Panc1 (cell line): ENCODE measurements around the gene MAN2A2.

Source experiments
- POLR2AphosphoS5 ChIP-seq: IDR thresholded peaks from 2 replicates; pipeline ENCODE4 v1.6.1; 2012; ENCODE audit warnings: mild to moderate bottlenecking, low read depth, low read length, moderate library complexity
- SIN3A ChIP-seq: IDR thresholded peaks from 2 replicates; pipeline ENCODE4 v1.6.1; 2012; ENCODE audit warnings: low read depth, mild to moderate bottlenecking, low read length, moderate library complexity, borderline replicate concordance; ENCODE audit not compliant: insufficient read depth
- TF ChIP-seq, protein P1 (sequence below): fragments of 450-650 bp; IDR thresholded peaks from 2 replicates; pipeline ENCODE4 v1.5.1; 2017; ENCODE audit warnings: mild to moderate bottlenecking
- TF ChIP-seq, protein P2 (sequence below), 2 experiments: IDR thresholded peaks; 2 replicates each; pipeline ENCODE4 v1.6.1; 2011 to 2012; ENCODE audit warnings: low read depth in 2 of 2, control low read depth in 1 of 2, low read length in 1 of 2, mild to moderate bottlenecking in 1 of 2, moderate library complexity in 1 of 2; ENCODE audit not compliant: insufficient read depth in 1 of 2

DNA sequence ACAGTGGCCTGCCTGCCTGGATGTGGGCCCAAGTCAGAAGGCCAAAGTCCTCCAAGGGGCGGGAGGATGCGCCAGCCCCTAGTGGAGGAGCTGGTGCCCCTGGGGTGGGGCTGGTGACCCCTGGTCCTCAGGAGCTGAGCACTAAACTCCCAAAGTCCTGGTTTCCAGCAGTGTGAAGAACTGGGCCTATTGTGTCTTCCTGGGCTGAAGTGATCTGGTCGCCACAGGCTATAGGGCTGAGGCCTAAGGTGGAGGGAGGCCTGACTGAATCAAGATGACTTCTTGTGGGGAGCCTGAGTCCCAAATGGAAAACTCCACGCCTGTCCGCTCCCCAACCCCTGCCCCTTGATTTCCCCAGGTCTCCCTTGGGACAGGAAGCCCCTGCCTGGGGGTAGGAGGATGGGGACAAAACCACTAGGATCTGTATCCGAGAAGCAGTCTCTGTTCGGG is 19.6 kb upstream of the MAN2A2 start:
- TF ChIP-seq, protein P1, sequence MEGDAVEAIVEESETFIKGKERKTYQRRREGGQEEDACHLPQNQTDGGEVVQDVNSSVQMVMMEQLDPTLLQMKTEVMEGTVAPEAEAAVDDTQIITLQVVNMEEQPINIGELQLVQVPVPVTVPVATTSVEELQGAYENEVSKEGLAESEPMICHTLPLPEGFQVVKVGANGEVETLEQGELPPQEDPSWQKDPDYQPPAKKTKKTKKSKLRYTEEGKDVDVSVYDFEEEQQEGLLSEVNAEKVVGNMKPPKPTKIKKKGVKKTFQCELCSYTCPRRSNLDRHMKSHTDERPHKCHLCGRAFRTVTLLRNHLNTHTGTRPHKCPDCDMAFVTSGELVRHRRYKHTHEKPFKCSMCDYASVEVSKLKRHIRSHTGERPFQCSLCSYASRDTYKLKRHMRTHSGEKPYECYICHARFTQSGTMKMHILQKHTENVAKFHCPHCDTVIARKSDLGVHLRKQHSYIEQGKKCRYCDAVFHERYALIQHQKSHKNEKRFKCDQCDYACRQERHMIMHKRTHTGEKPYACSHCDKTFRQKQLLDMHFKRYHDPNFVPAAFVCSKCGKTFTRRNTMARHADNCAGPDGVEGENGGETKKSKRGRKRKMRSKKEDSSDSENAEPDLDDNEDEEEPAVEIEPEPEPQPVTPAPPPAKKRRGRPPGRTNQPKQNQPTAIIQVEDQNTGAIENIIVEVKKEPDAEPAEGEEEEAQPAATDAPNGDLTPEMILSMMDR = no peak
- TF ChIP-seq, protein P2, sequence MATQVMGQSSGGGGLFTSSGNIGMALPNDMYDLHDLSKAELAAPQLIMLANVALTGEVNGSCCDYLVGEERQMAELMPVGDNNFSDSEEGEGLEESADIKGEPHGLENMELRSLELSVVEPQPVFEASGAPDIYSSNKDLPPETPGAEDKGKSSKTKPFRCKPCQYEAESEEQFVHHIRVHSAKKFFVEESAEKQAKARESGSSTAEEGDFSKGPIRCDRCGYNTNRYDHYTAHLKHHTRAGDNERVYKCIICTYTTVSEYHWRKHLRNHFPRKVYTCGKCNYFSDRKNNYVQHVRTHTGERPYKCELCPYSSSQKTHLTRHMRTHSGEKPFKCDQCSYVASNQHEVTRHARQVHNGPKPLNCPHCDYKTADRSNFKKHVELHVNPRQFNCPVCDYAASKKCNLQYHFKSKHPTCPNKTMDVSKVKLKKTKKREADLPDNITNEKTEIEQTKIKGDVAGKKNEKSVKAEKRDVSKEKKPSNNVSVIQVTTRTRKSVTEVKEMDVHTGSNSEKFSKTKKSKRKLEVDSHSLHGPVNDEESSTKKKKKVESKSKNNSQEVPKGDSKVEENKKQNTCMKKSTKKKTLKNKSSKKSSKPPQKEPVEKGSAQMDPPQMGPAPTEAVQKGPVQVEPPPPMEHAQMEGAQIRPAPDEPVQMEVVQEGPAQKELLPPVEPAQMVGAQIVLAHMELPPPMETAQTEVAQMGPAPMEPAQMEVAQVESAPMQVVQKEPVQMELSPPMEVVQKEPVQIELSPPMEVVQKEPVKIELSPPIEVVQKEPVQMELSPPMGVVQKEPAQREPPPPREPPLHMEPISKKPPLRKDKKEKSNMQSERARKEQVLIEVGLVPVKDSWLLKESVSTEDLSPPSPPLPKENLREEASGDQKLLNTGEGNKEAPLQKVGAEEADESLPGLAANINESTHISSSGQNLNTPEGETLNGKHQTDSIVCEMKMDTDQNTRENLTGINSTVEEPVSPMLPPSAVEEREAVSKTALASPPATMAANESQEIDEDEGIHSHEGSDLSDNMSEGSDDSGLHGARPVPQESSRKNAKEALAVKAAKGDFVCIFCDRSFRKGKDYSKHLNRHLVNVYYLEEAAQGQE (IDR thresholded peaks at IDR 0.05; ENCODE audit: insufficient read depth in 1 of 2, low read depth in 2 of 2, low read length in 1 of 2) = no peak
- TF ChIP-seq POLR2AphosphoS5 (no peak), SIN3A (no peak)
